Smooth muscle cell (in vitro differentiated cells): ENCODE measurements around the gene SDK1. TPM values are rescaled to one million over a fixed set of nuclear protein-coding genes. Genes with fewer than 3 reads are reported as not detected.

Source experiments
- DNase-seq: peaks from one replicate; lab custom pipeline; 2025; ENCODE audit not compliant: unreplicated experiment; lab: John Stamatoyannopoulos, UW
- H2AFZ ChIP-seq: fragments of 200-600 bp; sonication (generic); 2 replicates; pipeline ENCODE4 v1.6.0; 2016; ENCODE audit warnings: antibody characterized with exemption, low read depth, mild to moderate bottlenecking
- H3F3A ChIP-seq: fragments of 200-600 bp; sonication (generic); 2 replicates; pipeline ENCODE4 v1.6.0; 2017; ENCODE audit warnings: antibody characterized with exemption, low read depth
- H3K27ac ChIP-seq: fragments of 200-600 bp; sonication (generic); 2 replicates; pipeline ENCODE4 v1.5.1; 2016; ENCODE audit warnings: low read depth, mild to moderate bottlenecking
- H3K27me3 ChIP-seq: fragments of 200-600 bp; sonication (generic); 2 replicates; pipeline ENCODE4 v1.6.1; 2016; ENCODE audit warnings: low read depth, mild to moderate bottlenecking
- H3K36me3 ChIP-seq: fragments of 200-600 bp; sonication (generic); 2 replicates; pipeline ENCODE4 v1.5.1; 2016; ENCODE audit warnings: low read depth
- H3K4me1 ChIP-seq: fragments of 200-600 bp; sonication (generic); 2 replicates; pipeline ENCODE4 v1.5.1; 2016; ENCODE audit warnings: low read depth
- H3K4me2 ChIP-seq: fragments of 200-600 bp; sonication (generic); 2 replicates; pipeline ENCODE4 v1.6.0; 2016; ENCODE audit warnings: mild to moderate bottlenecking
- H3K4me3 ChIP-seq: fragments of 200-600 bp; sonication (generic); 2 replicates; pipeline ENCODE4 v1.5.1; 2016; ENCODE audit warnings: mild to moderate bottlenecking
- H3K79me2 ChIP-seq: fragments of 200-600 bp; sonication (generic); 2 replicates; pipeline ENCODE4 v1.6.0; 2016; ENCODE audit warnings: low read depth, mild to moderate bottlenecking
- H3K9ac ChIP-seq: fragments of 200-600 bp; sonication (generic); 2 replicates; pipeline ENCODE4 v1.6.0; 2016; ENCODE audit warnings: low read depth
- H3K9me3 ChIP-seq: fragments of 200-600 bp; sonication (generic); replicated peaks from 2 replicates; pipeline ENCODE4 v1.5.1; 2016; ENCODE audit warnings: low read depth
- H4K20me1 ChIP-seq: fragments of 200-600 bp; sonication (generic); 2 replicates; pipeline ENCODE4 v1.6.0; 2016; ENCODE audit warnings: low read depth
- WGBS: methylation state at CpG from one replicate; pipeline ENCODE4 v1.1.7; 2016; ENCODE audit warnings: low lambda C conversion rate; 5-methylcytosine and 5-hydroxymethylcytosine counted together
- polyA plus RNA-seq: library from polyadenylated mRNA; unstranded; fragments of >200 nt; fragmentation: Nextera tagmentation; extraction: Ambion mirVana; gene quantifications from 2 replicates; pipeline ENCODE4 v1.2.1, GENCODE V29; 2016
- total RNA-seq: library from RNA; depleted of rRNA; stranded (reverse); fragments of >200 nt; gene quantifications from 2 replicates; pipeline ENCODE4 v1.2.3, GENCODE V29; 2014
- TF ChIP-seq, protein P1 (sequence below): fragments of 200-600 bp; sonication (generic); IDR thresholded peaks from 2 replicates; pipeline ENCODE4 v1.5.1; 2017; ENCODE audit warnings: borderline replicate concordance, mild to moderate bottlenecking, antibody characterized with exemption; ENCODE audit not compliant: insufficient read depth, poor library complexity, severe bottlenecking

SDK1 gene
- total and polyA plus RNA-seq, 2 experiments from 2014 or later: 1.1 to 2.5 TPM

DNA sequence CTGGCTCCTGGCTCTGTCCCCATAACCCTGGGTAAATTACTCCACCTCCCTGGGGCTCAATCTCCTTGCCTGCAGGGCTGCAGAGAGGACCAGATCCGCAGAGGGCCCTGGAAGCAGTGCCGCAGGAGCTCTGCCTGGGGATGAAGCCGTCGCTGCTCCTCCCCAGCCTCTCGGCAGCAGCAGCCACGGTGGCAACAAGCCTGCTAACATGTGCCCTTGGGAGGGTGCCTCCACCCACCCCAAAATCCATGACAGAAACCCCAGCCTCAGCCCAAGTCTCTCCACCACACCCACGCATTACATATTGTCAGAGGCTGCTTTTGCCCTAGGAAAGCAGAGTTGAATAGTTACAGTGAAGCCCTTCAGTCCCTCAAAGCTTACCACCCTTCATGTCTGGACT is 894.6 kb downstream of the SDK1 start:
- no peak overlapping the region for H3K4me2 ChIP-seq
- H3K27ac ChIP-seq: no peak overlapping the region
- H4K20me1 ChIP-seq: no peaks in the 10 kb centered on the region
- no peaks in the 10 kb centered on the region for H3K27me3 ChIP-seq
- TF ChIP-seq, protein P1, sequence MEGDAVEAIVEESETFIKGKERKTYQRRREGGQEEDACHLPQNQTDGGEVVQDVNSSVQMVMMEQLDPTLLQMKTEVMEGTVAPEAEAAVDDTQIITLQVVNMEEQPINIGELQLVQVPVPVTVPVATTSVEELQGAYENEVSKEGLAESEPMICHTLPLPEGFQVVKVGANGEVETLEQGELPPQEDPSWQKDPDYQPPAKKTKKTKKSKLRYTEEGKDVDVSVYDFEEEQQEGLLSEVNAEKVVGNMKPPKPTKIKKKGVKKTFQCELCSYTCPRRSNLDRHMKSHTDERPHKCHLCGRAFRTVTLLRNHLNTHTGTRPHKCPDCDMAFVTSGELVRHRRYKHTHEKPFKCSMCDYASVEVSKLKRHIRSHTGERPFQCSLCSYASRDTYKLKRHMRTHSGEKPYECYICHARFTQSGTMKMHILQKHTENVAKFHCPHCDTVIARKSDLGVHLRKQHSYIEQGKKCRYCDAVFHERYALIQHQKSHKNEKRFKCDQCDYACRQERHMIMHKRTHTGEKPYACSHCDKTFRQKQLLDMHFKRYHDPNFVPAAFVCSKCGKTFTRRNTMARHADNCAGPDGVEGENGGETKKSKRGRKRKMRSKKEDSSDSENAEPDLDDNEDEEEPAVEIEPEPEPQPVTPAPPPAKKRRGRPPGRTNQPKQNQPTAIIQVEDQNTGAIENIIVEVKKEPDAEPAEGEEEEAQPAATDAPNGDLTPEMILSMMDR: no peak
- 90% methylated on average over 7 of the region's 7 CpGs for WGBS
- no peaks in the 10 kb centered on the region for H3K9me3 ChIP-seq
- no peaks in the 10 kb centered on the region for H3F3A ChIP-seq
- H3K9ac ChIP-seq: no peak overlapping the region
- H2AFZ ChIP-seq: no peak overlapping the region
- H3K36me3 ChIP-seq: no peaks in the 10 kb centered on the region
- H3K79me2 ChIP-seq: no peaks in the 10 kb centered on the region
- DNase-seq: no peak
- no peak overlapping the region for H3K4me3 ChIP-seq
- no peaks in the 10 kb centered on the region for H3K4me1 ChIP-seq

DNA sequence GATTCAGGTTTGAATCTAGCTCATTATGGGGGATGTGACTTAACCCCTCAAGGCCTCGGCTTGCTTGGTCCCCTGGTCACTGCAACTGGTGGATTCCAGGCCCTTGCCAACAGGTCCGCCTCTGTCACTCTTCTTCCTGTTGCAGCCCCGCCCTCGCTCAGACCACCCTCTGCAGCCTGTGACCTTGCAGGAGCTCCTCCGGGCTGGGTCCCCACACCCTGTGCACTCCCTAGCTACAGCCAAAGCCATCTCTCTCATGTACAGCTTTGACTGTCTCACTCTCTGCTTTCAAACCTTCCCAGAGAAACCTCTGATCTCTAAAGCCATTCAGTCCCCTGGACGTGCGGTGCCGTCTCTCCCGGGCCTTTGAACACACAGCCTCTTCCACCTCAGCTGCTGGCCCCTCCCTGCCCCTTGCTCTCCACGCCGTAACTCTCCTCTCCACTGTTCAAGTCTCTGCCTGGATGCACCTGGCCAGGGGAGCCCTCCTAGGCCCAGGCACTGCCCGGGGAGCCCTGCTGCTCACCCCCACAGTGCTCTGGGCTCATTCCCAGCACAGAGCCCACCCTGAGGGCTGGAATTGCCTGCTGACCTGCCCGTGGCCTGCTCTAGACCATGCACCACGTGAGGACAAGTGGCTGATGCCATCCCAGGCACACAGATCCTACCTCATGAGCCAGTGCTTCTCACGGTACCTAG is 895.2 kb downstream of the SDK1 start:
- no peaks in the 10 kb centered on the region for H3K79me2 ChIP-seq
- DNase-seq: no peak
- TF ChIP-seq, protein P1: no peak
- H3K4me1 ChIP-seq: no peaks in the 10 kb centered on the region
- H3K4me2 ChIP-seq: no peak overlapping the region
- no peaks in the 10 kb centered on the region for H3K36me3 ChIP-seq
- no peak overlapping the region for H3K4me3 ChIP-seq
- H3K9me3 ChIP-seq: no peaks in the 10 kb centered on the region
- no peak overlapping the region for H2AFZ ChIP-seq
- H3K27ac ChIP-seq: no peak overlapping the region
- no peaks in the 10 kb centered on the region for H4K20me1 ChIP-seq
- WGBS: 90% methylated on average over 15 of the region's 15 CpGs
- no peak overlapping the region for H3K9ac ChIP-seq
- H3K27me3 ChIP-seq: no peaks in the 10 kb centered on the region
- no peaks in the 10 kb centered on the region for H3F3A ChIP-seq

DNA sequence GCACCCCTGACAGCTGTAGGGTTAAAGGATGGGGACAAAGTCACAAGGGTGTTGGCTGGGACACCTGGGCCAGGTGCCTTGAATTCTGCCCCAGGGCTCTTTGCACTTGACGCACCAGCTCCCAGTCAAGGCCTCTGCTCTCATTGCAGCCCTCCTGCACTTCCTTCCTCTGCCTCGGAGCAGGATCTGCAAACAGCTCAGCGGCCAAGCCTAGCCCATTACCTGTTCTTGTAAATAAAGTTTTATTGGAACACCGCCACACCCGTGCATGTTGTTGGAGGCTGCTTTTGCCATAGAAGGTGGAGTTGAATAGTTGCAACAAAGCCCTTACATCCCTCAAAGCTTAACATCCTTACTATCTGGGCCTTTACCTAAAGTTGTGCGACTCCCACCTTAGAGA is 897.2 kb downstream of the SDK1 start:
- WGBS: 89% methylated on average over 6 of the region's 6 CpGs
- H3K9ac ChIP-seq: no peak overlapping the region
- no peak for DNase-seq

More for the DNA sequence above, 897.2 kb downstream of the SDK1 start:
- no peak overlapping the region for H3K27ac ChIP-seq
- H3K4me3 ChIP-seq: no peak overlapping the region
- no peak overlapping the region for H3K4me2 ChIP-seq
- no peaks in the 10 kb centered on the region for H3K4me1 ChIP-seq
- TF ChIP-seq, protein P1: no peak
- H3F3A ChIP-seq: no peaks in the 10 kb centered on the region
- no peaks in the 10 kb centered on the region for H3K27me3 ChIP-seq
- H3K9me3 ChIP-seq: no peaks in the 10 kb centered on the region
- no peak overlapping the region for H2AFZ ChIP-seq
- no peaks in the 10 kb centered on the region for H3K36me3 ChIP-seq
- H3K79me2 ChIP-seq: no peaks in the 10 kb centered on the region
- no peaks in the 10 kb centered on the region for H4K20me1 ChIP-seq
